Brain pericyte (primary cell): ENCODE data around the gene CACNA1C.

ENCODE experiments used
- DNase-seq: peaks from one replicate; pipeline ENCODE4 v3.0.0-alpha.2; 2012; ENCODE audit warnings: low read depth, low spot score

CACNA1C gene

DNA sequence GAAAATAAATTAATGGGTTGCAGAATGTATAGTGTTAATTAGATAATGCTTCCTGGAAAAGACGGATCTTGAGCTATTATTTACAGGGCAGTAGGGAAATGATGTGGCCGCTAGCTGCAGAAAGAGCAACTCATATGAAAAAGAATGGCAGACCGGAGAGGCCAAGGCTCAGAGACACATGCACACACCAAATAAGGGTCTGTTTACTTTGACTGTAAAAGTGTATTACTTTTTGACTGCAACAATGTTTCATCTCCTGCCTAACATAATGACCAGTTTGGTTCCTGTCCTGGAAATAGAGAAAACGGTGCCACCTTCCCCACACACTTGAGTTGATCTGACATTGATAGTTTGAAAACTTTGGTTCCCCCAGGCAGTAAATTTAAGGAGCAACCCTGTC lies 290.9 kb downstream of the CACNA1C start:
- DNase-seq, result no peak

DNA sequence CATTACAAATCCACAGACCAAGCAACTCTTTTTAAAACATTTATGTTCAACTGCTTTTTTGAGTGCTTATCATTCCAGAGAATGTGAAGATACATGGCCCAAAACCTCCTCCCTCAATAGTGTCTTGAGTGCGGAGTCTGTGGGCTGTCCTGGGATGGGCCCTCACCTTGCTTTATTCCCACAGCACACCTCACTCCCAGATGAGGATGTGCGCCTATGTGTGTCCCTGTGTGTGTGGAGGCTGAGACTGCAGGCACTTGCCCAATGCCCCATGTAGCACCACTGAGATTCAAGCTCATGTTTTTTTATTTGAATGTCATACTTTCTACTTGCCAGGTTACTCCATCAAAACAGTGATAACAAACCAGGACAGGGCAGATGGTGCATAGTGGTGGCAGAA lies 291.7 kb downstream of the CACNA1C start:
- DNase-seq, result no peak

GRCh38 chr12:2344885-2345284 lies 292.1 kb downstream of the CACNA1C start:
- DNase-seq, result no peak

GRCh38 chr12:2345902-2346301 lies 293.1 kb downstream of the CACNA1C start:
- DNase-seq, result no peak

GRCh38 chr12:2346416-2346815 lies 293.6 kb downstream of the CACNA1C start:
- no peak for DNase-seq

GRCh38 chr12:2347137-2347843 lies 294.5 kb downstream of the CACNA1C start:
- no peak for DNase-seq

- DNase-seq, result no peak
Observed at GRCh38 chr12:2347844-2348481, 295.2 kb downstream of the CACNA1C start.

DNA sequence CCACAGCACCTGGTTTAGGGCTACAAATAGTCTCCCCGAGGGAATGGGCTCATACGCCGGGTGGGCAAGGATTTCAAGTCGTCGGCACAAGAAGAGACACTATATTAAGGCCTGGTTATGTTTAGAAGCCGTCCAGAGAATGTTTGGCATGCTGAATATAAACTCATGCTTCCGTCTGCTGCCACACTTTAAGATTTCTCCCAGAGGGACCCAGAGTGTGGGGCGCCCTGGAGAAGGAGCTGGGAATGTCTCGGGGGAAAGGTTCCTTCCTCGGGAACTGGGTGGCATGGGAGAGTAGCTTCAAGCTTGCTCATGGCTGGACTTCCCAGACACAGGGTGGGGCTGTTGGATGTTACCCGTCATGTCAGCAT lies 295.7 kb downstream of the CACNA1C start:
- DNase-seq, result no peak

GRCh38 chr12:2351161-2351560 lies 298.4 kb downstream of the CACNA1C start:
- DNase-seq, result no peak

DNA sequence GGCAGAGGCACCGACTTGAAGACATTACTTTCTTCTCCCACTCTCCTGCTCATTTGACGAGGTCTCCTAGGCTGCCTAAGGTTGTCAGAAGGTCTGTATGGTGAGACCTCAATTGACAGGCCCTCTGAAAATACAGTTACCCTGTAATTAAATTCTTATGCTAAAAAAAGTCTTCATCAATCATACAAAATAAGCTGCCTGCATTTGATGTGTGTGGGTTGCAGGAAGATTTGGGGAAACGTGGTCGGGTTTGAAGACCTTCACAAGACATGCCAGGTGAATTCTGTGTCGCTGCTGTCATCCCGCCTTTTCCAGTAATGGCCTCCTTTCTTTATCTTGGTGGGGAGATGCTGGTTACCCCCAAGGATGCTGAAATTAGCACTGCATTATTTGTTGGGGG lies 299.4 kb downstream of the CACNA1C start:
- no peak for DNase-seq

DNA sequence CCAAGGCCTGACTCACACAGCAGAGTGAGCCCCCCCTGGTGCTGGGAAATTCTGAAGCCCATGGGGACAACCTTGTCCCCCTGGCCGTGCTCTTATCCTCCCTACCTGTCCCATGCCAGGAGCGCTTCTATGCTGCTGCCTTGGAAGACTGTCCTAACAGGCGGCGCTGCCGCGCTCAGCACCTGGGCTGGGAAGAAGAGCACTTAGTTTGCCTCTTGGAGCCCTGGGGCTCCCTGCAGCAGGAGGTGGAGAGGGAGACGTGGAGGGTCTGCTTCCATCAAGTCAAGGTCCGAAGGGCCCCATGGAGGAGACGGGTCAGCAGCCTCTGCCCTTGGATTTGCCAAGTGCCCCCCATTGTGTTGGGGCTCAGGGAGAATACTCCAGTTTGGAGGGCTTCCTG lies 300.5 kb downstream of the CACNA1C start:
- no peak for DNase-seq

DNA sequence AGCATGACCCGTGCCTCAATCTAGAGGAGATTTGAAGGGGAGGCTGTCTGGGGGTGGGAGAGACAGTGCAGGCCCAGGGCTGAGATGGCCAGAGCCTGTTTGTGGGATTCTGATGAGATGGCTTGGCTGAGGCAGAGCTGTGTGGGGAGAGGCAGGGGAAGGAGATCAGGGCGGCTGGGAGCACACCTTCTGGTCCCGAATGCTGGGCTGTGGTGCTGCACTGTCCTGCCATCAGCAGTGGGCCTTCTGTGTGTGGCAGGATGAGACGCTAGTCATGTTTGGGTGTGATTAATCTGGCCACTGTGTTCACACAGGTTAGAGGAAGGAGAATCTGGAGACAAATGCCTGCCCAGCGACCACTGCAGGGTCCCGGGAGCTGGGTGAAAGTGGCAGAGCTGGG lies 300.9 kb downstream of the CACNA1C start:
- DNase-seq, result no peak

GRCh38 chr12:2354151-2354991 lies 301.6 kb downstream of the CACNA1C start:
- no peak for DNase-seq

DNA sequence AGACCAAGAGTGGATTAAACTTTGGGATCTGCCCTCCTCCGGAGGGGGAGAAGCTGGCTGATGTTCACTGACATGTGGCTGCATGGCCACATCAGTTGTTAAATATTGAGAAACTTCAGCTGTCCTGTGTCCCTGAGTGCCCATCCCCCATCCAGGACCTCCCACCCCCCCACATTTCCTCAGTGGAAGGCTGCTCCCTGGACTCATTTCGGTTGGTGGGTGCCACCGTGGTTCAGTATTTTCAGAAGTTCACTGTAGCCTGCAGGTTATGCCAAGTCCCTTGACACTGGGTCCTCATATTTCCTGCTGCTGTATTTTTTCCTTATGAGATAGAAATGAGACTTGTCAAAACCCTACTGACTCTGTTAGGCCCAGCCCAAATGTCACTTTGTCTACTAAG lies 302.4 kb downstream of the CACNA1C start:
- no peak for DNase-seq

- DNase-seq, result no peak
Observed at GRCh38 chr12:2355604-2356003, 302.8 kb downstream of the CACNA1C start.

DNA sequence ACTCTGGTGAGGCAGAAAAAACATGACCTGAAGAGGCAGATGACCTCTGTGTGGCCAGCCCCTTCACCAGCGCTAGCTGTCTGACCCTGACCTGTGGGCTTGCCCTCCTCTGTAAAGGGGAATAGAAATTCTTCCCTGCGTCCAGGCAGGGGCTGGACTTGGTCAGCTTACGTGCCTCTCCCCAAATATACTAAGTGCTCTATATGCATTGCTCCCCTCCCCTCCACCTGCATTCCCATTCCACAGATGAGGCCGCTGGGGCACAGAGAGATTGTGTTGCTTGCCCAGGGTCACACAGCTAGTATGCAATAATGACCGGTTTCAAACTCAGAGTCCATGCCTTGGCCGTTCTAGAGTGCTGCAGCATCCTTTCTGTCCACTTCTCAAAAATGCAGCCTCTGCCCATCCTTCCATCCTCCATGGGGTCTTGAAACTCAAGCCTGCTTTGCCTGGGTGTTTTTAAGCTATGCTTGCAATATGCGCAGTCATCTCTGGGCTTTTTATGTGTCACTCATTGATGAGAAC lies 303.9 kb downstream of the CACNA1C start:
- no peak for DNase-seq

GRCh38 chr12:2358986-2359658 lies 306.3 kb downstream of the CACNA1C start:
- no peak for DNase-seq

- DNase-seq, result no peak
Observed at GRCh38 chr12:2359725-2360629, 307.2 kb downstream of the CACNA1C start.

GRCh38 chr12:2360630-2361170 lies 307.9 kb downstream of the CACNA1C start:
- no peak for DNase-seq

GRCh38 chr12:2363836-2364609 lies 311.2 kb downstream of the CACNA1C start:
- DNase-seq, result no peak
